Lower lobe of right lung (tissue), 2 donors: ENCODE measurements around the gene TRIM2. TPM values are rescaled to one million over a fixed set of nuclear protein-coding genes. Genes with fewer than 3 reads are reported as not detected.
"Not testable (repeated sequence)": the region's sequence is repeated elsewhere in the genome, so short reads cannot be mapped to it uniquely, and the experiment has no call there.

Experiments
- ATAC-seq, 2 donors: fragments of 200-7000 bp; cut with Tn5 transposase; one replicate each; pipeline ENCODE4 v1.9.1; 2020 to 2022; ENCODE audit warnings: mild to moderate bottlenecking in 2 of 2, moderate library complexity in 2 of 2
- DNase-seq: peaks from one replicate; pipeline ENCODE4 v3.0.0-alpha.2; 2020
- H3K27ac ChIP-seq: fragments of 200-600 bp; one replicate; pipeline ENCODE4 v1.8.0; 2022
- H3K27me3 ChIP-seq: fragments of 200-600 bp; one replicate; pipeline ENCODE4 v1.8.0; 2022; ENCODE audit warnings: low read depth
- H3K36me3 ChIP-seq: fragments of 200-600 bp; one replicate; pipeline ENCODE4 v1.8.0; 2022; ENCODE audit warnings: mild to moderate bottlenecking
- H3K4me1 ChIP-seq: fragments of 200-600 bp; one replicate; pipeline ENCODE4 v1.8.0; 2022
- H3K4me3 ChIP-seq: fragments of 200-600 bp; one replicate; pipeline ENCODE4 v1.8.0; 2022; ENCODE audit warnings: mild to moderate bottlenecking
- H3K9me3 ChIP-seq: fragments of 200-600 bp; one replicate; pipeline ENCODE4 v1.8.0; 2022
- CTCF ChIP-seq: fragments of 200-600 bp; IDR thresholded peaks from one replicate; pipeline ENCODE4 v1.8.0; 2022; ENCODE audit warnings: antibody characterized with exemption, mild to moderate bottlenecking
- intact Hi-C: fragments of 100-400 bp; cut with DNase I; formaldehyde crosslinking; loops from one replicate; pipeline ENCODE4 v1.11.0; 2022
- total RNA-seq: library from RNA; stranded (reverse); fragmentation: NEBNext Ultra II Directional; extraction: Animal tissue kit (Norgen Biotek cat#: 25700); gene quantifications from one replicate; pipeline ENCODE4 v1.2.1, GENCODE V29; 2021
- donor health status: DM: no; HTN: yes; CAD: no; lungs with severe emphysema.

TRIM2 gene
- total RNA-seq, 1 donor from 2014 or later, result 32.6 TPM

- no peaks in the 10 kb centered on the region for H3K4me1 ChIP-seq
- H3K4me3 ChIP-seq, result no peak overlapping the region
- ATAC-seq, result no peak
- H3K36me3 ChIP-seq, result no peaks in the 10 kb centered on the region
- DNase-seq, result no peak
- no peak for TF ChIP-seq CTCF
- H3K27me3 ChIP-seq, result peaks cover 7% of the 10 kb centered on the region
- intact Hi-C loops, result no loop called here
- H3K9me3 ChIP-seq, result no peaks in the 10 kb centered on the region
- H3K27ac ChIP-seq, result no peak overlapping the region
Measured at GRCh38 chr4:153159728-153160221, 44.5 kb upstream of the TRIM2 start.

GRCh38 chr4:153160821-153161220 is 43.4 kb upstream of the TRIM2 start:
- no peak for DNase-seq
- H3K4me3 ChIP-seq, result no peak overlapping the region
- H3K27ac ChIP-seq, result no peak overlapping the region
- H3K36me3 ChIP-seq, result no peaks in the 10 kb centered on the region
- TF ChIP-seq CTCF, result no peak
- peaks cover 3% of the 10 kb centered on the region for H3K27me3 ChIP-seq
- no peak for ATAC-seq
- intact Hi-C loops, result no loop called here
- no peaks in the 10 kb centered on the region for H3K4me1 ChIP-seq
- no peaks in the 10 kb centered on the region for H3K9me3 ChIP-seq

GRCh38 chr4:153161226-153161963 is 42.8 kb upstream of the TRIM2 start:
- Histone ChIP-seq H3K9me3 (no peaks in the 10 kb centered on the region), H3K27me3 (no peaks in the 10 kb centered on the region), H3K4me1 (no peaks in the 10 kb centered on the region), H3K4me3 (no peak overlapping the region), H3K36me3 (no peaks in the 10 kb centered on the region), H3K27ac (no peak overlapping the region)
- DNase-seq (no peak), ATAC-seq (no peak)
- intact Hi-C loops, result no loop called here
- no peak for TF ChIP-seq CTCF

- DNase-seq, H3K27me3 ChIP-seq, H3K27ac ChIP-seq, H3K36me3 ChIP-seq, ATAC-seq, intact Hi-C loops, H3K4me1 ChIP-seq, H3K4me3 ChIP-seq, H3K9me3 ChIP-seq: not testable (repeated sequence)
Measured at GRCh38 chr4:153165236-153165635, 39.0 kb upstream of the TRIM2 start.

- DNase-seq (no peak), ATAC-seq (no peak)
Measured at GRCh38 chr4:153166716-153167501, 37.3 kb upstream of the TRIM2 start.

More at GRCh38 chr4:153166716-153167501, 37.3 kb upstream of the TRIM2 start:
- Histone ChIP-seq H3K4me3 (no peak overlapping the region), H3K27ac (no peak overlapping the region), H3K36me3 (no peaks in the 10 kb centered on the region), H3K27me3 (no peaks in the 10 kb centered on the region), H3K4me1 (no peaks in the 10 kb centered on the region), H3K9me3 (no peaks in the 10 kb centered on the region)
- intact Hi-C loops, result no loop called here
- no peak for TF ChIP-seq CTCF
